ENCODE data around the gene CYP4B1.
"Not testable (repeated sequence)": the region's sequence is repeated elsewhere in the genome, so short reads cannot be mapped to it uniquely, and the experiment has no call there.

Gene CYP4B1

GRCh38 chr1:46817814-46818213, 19.0 kb downstream of the CYP4B1 start:
- Histone ChIP-seq H3K9ac (ENCODE audit: low read depth, low read length) (no peak overlapping the region), H3K27ac (ENCODE audit: low read depth, low read length) (no peak overlapping the region), H3K4me3 (ENCODE audit: low read length) (no peak overlapping the region), H3K9me3 (ENCODE audit: insufficient read depth, low read depth, low read length) (no peaks in the 10 kb centered on the region), H3K36me3 (ENCODE audit: insufficient read depth, low read length) (no peaks in the 10 kb centered on the region), H3K27me3 (ENCODE audit: insufficient read depth, low read length) (no peaks in the 10 kb centered on the region), H3K4me1 (ENCODE audit: insufficient read depth, low read length) (peaks cover 3% of the 10 kb centered on the region; the same call in 1 of the 2 replicates)
- WGBS: 87% methylated on average over 6 of the region's 6 CpGs

- no peak overlapping the region for H3K27ac ChIP-seq (ENCODE audit: low read depth, low read length)
- WGBS: 90% methylated on average over 5 of the region's 5 CpGs
- peaks cover 5% of the 10 kb centered on the region; the same call in 1 of the 2 replicates for H3K4me1 ChIP-seq (ENCODE audit: insufficient read depth, low read length)
- H3K9me3 ChIP-seq (ENCODE audit: insufficient read depth, low read depth, low read length): no peaks in the 10 kb centered on the region
- H3K27me3 ChIP-seq (ENCODE audit: insufficient read depth, low read length): no peaks in the 10 kb centered on the region
- no peak overlapping the region for H3K9ac ChIP-seq (ENCODE audit: low read depth, low read length)
- no peaks in the 10 kb centered on the region for H3K36me3 ChIP-seq (ENCODE audit: insufficient read depth, low read length)
- H3K4me3 ChIP-seq (ENCODE audit: low read length): no peak overlapping the region
These were observed 19.7 kb downstream of the CYP4B1 start for GRCh38 chr1:46818591-46818990.

GRCh38 chr1:46819335-46819734, 20.5 kb downstream of the CYP4B1 start:
- Histone ChIP-seq H3K4me1 (ENCODE audit: insufficient read depth, low read length) (peaks cover 5% of the 10 kb centered on the region; the same call in 1 of the 2 replicates), H3K9me3 (ENCODE audit: insufficient read depth, low read depth, low read length) (no peaks in the 10 kb centered on the region)
- 69% methylated on average over 1 of the region's 1 CpG for WGBS

GRCh38 chr1:46820076-46820475, 21.2 kb downstream of the CYP4B1 start:
- Histone ChIP-seq H3K9me3 (ENCODE audit: insufficient read depth, low read depth, low read length) (no peaks in the 10 kb centered on the region), H3K27me3 (ENCODE audit: insufficient read depth, low read length) (no peaks in the 10 kb centered on the region), H3K36me3 (ENCODE audit: insufficient read depth, low read length) (no peaks in the 10 kb centered on the region), H3K27ac (ENCODE audit: low read depth, low read length) (no peak overlapping the region), H3K4me1 (ENCODE audit: insufficient read depth, low read length) (peaks cover 5% of the 10 kb centered on the region; the same call in 1 of the 2 replicates), H3K4me3 (ENCODE audit: low read length) (no peak overlapping the region), H3K9ac (ENCODE audit: low read depth, low read length) (no peak overlapping the region)
- 91% methylated on average over 4 of the region's 4 CpGs for WGBS

More at GRCh38 chr1:46819335-46819734, 20.5 kb downstream of the CYP4B1 start:
- Histone ChIP-seq H3K4me3 (ENCODE audit: low read length) (no peak overlapping the region), H3K27me3 (ENCODE audit: insufficient read depth, low read length) (no peaks in the 10 kb centered on the region), H3K27ac (ENCODE audit: low read depth, low read length) (no peak overlapping the region), H3K36me3 (ENCODE audit: insufficient read depth, low read length) (no peaks in the 10 kb centered on the region), H3K9ac (ENCODE audit: low read depth, low read length) (no peak overlapping the region)

GRCh38 chr1:46820560-46821060, 21.8 kb downstream of the CYP4B1 start:
- no peak overlapping the region for H3K4me3 ChIP-seq (ENCODE audit: low read length)
- H3K27ac ChIP-seq (ENCODE audit: low read depth, low read length): no peak overlapping the region
- 92% methylated on average over 5 of the region's 5 CpGs for WGBS
- no peaks in the 10 kb centered on the region for H3K27me3 ChIP-seq (ENCODE audit: insufficient read depth, low read length)
- H3K9ac ChIP-seq (ENCODE audit: low read depth, low read length): no peak overlapping the region
- H3K9me3 ChIP-seq (ENCODE audit: insufficient read depth, low read depth, low read length): no peaks in the 10 kb centered on the region
- H3K4me1 ChIP-seq (ENCODE audit: insufficient read depth, low read length): peaks cover 5% of the 10 kb centered on the region; the same call in 1 of the 2 replicates
- H3K36me3 ChIP-seq (ENCODE audit: insufficient read depth, low read length): no peaks in the 10 kb centered on the region

- Histone ChIP-seq H3K4me3 (ENCODE audit: low read length) (no peak overlapping the region), H3K9me3 (ENCODE audit: insufficient read depth, low read depth, low read length) (no peaks in the 10 kb centered on the region), H3K9ac (ENCODE audit: low read depth, low read length) (0 out of 2 replicates have a peak overlapping the region, but pooled peaks have one; percentile 33), H3K36me3 (ENCODE audit: insufficient read depth, low read length) (no peaks in the 10 kb centered on the region), H3K27ac (ENCODE audit: low read depth, low read length) (no peak overlapping the region), H3K4me1 (ENCODE audit: insufficient read depth, low read length) (peaks cover 5% of the 10 kb centered on the region; the same call in 1 of the 2 replicates), H3K27me3 (ENCODE audit: insufficient read depth, low read length) (no peaks in the 10 kb centered on the region)
- WGBS: 82% methylated on average over 3 of the region's 3 CpGs
These were observed 23.5 kb downstream of the CYP4B1 start for GRCh38 chr1:46822248-46822826.

GRCh38 chr1:46823151-46823550, 24.3 kb downstream of the CYP4B1 start:
- no peaks in the 10 kb centered on the region for H3K27me3 ChIP-seq (ENCODE audit: insufficient read depth, low read length)
- H3K9me3 ChIP-seq (ENCODE audit: insufficient read depth, low read depth, low read length): no peaks in the 10 kb centered on the region
- no peak overlapping the region for H3K27ac ChIP-seq (ENCODE audit: low read depth, low read length)
- 0 out of 2 replicates have a peak overlapping the region, but pooled peaks have one; percentile 33 for H3K9ac ChIP-seq (ENCODE audit: low read depth, low read length)
- H3K4me3 ChIP-seq (ENCODE audit: low read length): no peak overlapping the region
- peaks cover 5% of the 10 kb centered on the region; the same call in 1 of the 2 replicates for H3K4me1 ChIP-seq (ENCODE audit: insufficient read depth, low read length)
- WGBS: 84% methylated on average over 2 of the region's 2 CpGs
- H3K36me3 ChIP-seq (ENCODE audit: insufficient read depth, low read length): no peaks in the 10 kb centered on the region

GRCh38 chr1:46826892-46827291, 28.0 kb downstream of the CYP4B1 start:
- H3K9ac ChIP-seq (ENCODE audit: low read depth, low read length); H3K27me3 ChIP-seq (ENCODE audit: insufficient read depth, low read length); H3K4me3 ChIP-seq (ENCODE audit: low read length); H3K4me1 ChIP-seq (ENCODE audit: insufficient read depth, low read length); H3K9me3 ChIP-seq (ENCODE audit: insufficient read depth, low read depth, low read length); H3K36me3 ChIP-seq (ENCODE audit: insufficient read depth, low read length); H3K27ac ChIP-seq (ENCODE audit: low read depth, low read length): not testable (repeated sequence)
- WGBS: 91% methylated on average over 1 of the region's 2 CpGs

- 86% methylated on average over 10 of the region's 10 CpGs for WGBS
- Histone ChIP-seq H3K4me3 (ENCODE audit: low read length) (no peak overlapping the region), H3K27me3 (ENCODE audit: insufficient read depth, low read length) (no peaks in the 10 kb centered on the region), H3K27ac (ENCODE audit: low read depth, low read length) (no peak overlapping the region), H3K9ac (ENCODE audit: low read depth, low read length) (no peak overlapping the region), H3K36me3 (ENCODE audit: insufficient read depth, low read length) (no peaks in the 10 kb centered on the region), H3K4me1 (ENCODE audit: insufficient read depth, low read length) (no peaks in the 10 kb centered on the region), H3K9me3 (ENCODE audit: insufficient read depth, low read depth, low read length) (no peaks in the 10 kb centered on the region)
These were observed 31.9 kb downstream of the CYP4B1 start for GRCh38 chr1:46830665-46831322.

GRCh38 chr1:46835469-46835868, 36.6 kb downstream of the CYP4B1 start:
- not testable (repeated sequence) for H3K4me1 ChIP-seq (ENCODE audit: insufficient read depth, low read length); H3K36me3 ChIP-seq (ENCODE audit: insufficient read depth, low read length); H3K9me3 ChIP-seq (ENCODE audit: insufficient read depth, low read depth, low read length); H3K27ac ChIP-seq (ENCODE audit: low read depth, low read length); H3K27me3 ChIP-seq (ENCODE audit: insufficient read depth, low read length); H3K4me3 ChIP-seq (ENCODE audit: low read length); H3K9ac ChIP-seq (ENCODE audit: low read depth, low read length)
- 83% methylated on average over 6 of the region's 6 CpGs for WGBS

- H3K9me3 ChIP-seq (ENCODE audit: insufficient read depth, low read depth, low read length); H3K27me3 ChIP-seq (ENCODE audit: insufficient read depth, low read length); H3K27ac ChIP-seq (ENCODE audit: low read depth, low read length); H3K4me3 ChIP-seq (ENCODE audit: low read length); H3K36me3 ChIP-seq (ENCODE audit: insufficient read depth, low read length); H3K9ac ChIP-seq (ENCODE audit: low read depth, low read length); H3K4me1 ChIP-seq (ENCODE audit: insufficient read depth, low read length): not testable (repeated sequence)
- 91% methylated on average over 9 of the region's 9 CpGs for WGBS
These were observed 47.5 kb downstream of the CYP4B1 start for GRCh38 chr1:46846386-46846785.
